ENCODE results near the gene SCAF1. TPM values are rescaled to one million over a fixed set of nuclear protein-coding genes. Genes with fewer than 3 reads are reported as not detected.

SCAF1 gene
- total RNA-seq, 1 experiment from 2014 or later: 103 TPM

DNA sequence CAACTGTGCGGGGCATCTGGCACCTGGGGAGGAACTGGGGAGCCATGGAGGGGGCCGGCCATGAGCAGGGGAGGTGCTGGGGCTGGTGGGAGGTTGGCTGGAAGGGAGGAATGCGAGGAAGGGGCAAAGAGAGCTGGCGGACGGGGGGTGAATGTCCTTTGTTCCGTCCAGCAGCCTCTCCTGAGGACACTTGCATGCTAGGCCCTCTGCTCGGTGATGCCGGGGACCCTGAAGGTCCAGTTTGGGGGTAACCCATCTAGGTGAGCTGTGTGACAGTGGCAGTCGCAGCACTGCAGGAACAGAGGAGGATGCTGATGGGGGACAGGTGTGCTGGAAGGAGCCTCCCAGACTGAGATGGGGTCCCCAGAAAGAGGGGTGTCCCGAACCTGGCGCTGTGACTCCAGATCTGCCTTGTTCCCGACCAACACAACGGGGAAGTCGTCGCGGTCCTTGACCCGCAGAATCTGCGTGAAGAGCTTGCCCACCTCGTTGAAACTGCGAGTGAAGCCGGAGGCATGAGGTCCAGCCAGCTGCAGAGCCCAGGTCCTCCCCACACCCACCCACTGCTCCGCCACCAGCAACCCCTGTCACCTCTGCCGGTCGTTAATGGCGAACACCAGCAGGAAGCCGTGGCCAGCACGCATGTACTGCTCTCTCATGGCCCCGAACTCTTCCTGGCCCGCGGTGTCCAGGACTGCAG is 5.6 kb upstream of the SCAF1 start:
- CTCF ChIA-PET: interaction anchor here (1.4 kb wide), 1 partner anchor 54 kb away, joined by 3 read pairs; the partner anchor contains the start of gene CPT1C

More for the DNA sequence above, 5.6 kb upstream of the SCAF1 start:
- H3K4me1 Mint-ChIP-seq: peaks cover 40% of the 10 kb centered on the region
- POLR2A ChIA-PET: interaction anchor here (1.6 to 2.1 kb wide), 2 partner anchors 25 to 40 kb away, joined by 4 to 5 read pairs; no protein-coding TSS in a partner anchor
- no peak overlapping the region for H3K27ac Mint-ChIP-seq
- no peaks in the 10 kb centered on the region for H3K9me3 Mint-ChIP-seq
- TF ChIP-seq ZNF219 (CRISPR knock-in tag; IDR thresholded peaks at IDR 0.05; ENCODE audit: borderline replicate concordance) (no peak), ETV6 (CRISPR knock-in tag; IDR thresholded peaks at IDR 0.05) (no peak), FOXJ3 (CRISPR knock-in tag; IDR thresholded peaks at IDR 0.05; ENCODE audit: borderline replicate concordance) (no peak), PRRX2 (CRISPR knock-in tag; IDR thresholded peaks at IDR 0.05) (no peak), ZBTB21 (CRISPR knock-in tag; IDR thresholded peaks at IDR 0.05; ENCODE audit: borderline replicate concordance) (no peak), MXD4 (CRISPR knock-in tag; IDR thresholded peaks at IDR 0.05; ENCODE audit: borderline replicate concordance) (no peak), ESRRA (CRISPR knock-in tag; IDR thresholded peaks at IDR 0.05; ENCODE audit: borderline replicate concordance) (no peak), NR3C1 (CRISPR knock-in tag; conservative IDR thresholded peaks at IDR 0.05; ENCODE audit: low read depth) (no peak), KAT7 (CRISPR knock-in tag; IDR thresholded peaks at IDR 0.05; ENCODE audit: borderline replicate concordance) (no peak), ATF1 (CRISPR knock-in tag; IDR thresholded peaks at IDR 0.05) (no peak), ZNF416 (CRISPR knock-in tag; IDR thresholded peaks at IDR 0.05) (no peak), TEAD4 (CRISPR knock-in tag; IDR thresholded peaks at IDR 0.05) (no peak)
- TF ChIP-seq, protein P1, sequence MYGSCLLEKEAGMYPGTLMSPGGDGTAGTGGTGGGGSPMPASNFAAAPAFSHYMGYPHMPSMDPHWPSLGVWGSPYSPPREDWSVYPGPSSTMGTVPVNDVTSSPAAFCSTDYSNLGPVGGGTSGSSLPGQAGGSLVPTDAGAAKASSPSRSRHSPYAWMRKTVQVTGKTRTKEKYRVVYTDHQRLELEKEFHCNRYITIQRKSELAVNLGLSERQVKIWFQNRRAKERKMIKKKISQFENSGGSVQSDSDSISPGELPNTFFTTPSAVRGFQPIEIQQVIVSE (CRISPR knock-in tag; IDR thresholded peaks at IDR 0.05; ENCODE audit: borderline replicate concordance): no peak
- TF ChIP-seq, protein P2, sequence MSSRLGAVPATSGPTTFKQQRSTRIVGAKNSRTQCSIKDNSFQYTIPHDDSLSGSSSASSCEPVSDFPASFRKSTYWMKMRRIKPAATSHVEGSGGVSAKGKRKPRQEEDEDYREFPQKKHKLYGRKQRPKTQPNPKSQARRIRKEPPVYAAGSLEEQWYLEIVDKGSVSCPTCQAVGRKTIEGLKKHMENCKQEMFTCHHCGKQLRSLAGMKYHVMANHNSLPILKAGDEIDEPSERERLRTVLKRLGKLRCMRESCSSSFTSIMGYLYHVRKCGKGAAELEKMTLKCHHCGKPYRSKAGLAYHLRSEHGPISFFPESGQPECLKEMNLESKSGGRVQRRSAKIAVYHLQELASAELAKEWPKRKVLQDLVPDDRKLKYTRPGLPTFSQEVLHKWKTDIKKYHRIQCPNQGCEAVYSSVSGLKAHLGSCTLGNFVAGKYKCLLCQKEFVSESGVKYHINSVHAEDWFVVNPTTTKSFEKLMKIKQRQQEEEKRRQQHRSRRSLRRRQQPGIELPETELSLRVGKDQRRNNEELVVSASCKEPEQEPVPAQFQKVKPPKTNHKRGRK (CRISPR knock-in tag; IDR thresholded peaks at IDR 0.05; ENCODE audit: borderline replicate concordance): no peak
- TF ChIP-seq, protein P3, sequence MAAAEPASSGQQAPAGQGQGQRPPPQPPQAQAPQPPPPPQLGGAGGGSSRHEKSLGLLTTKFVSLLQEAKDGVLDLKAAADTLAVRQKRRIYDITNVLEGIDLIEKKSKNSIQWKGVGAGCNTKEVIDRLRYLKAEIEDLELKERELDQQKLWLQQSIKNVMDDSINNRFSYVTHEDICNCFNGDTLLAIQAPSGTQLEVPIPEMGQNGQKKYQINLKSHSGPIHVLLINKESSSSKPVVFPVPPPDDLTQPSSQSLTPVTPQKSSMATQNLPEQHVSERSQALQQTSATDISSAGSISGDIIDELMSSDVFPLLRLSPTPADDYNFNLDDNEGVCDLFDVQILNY (CRISPR knock-in tag; IDR thresholded peaks at IDR 0.05): no peak
- TF ChIP-seq, protein P4, sequence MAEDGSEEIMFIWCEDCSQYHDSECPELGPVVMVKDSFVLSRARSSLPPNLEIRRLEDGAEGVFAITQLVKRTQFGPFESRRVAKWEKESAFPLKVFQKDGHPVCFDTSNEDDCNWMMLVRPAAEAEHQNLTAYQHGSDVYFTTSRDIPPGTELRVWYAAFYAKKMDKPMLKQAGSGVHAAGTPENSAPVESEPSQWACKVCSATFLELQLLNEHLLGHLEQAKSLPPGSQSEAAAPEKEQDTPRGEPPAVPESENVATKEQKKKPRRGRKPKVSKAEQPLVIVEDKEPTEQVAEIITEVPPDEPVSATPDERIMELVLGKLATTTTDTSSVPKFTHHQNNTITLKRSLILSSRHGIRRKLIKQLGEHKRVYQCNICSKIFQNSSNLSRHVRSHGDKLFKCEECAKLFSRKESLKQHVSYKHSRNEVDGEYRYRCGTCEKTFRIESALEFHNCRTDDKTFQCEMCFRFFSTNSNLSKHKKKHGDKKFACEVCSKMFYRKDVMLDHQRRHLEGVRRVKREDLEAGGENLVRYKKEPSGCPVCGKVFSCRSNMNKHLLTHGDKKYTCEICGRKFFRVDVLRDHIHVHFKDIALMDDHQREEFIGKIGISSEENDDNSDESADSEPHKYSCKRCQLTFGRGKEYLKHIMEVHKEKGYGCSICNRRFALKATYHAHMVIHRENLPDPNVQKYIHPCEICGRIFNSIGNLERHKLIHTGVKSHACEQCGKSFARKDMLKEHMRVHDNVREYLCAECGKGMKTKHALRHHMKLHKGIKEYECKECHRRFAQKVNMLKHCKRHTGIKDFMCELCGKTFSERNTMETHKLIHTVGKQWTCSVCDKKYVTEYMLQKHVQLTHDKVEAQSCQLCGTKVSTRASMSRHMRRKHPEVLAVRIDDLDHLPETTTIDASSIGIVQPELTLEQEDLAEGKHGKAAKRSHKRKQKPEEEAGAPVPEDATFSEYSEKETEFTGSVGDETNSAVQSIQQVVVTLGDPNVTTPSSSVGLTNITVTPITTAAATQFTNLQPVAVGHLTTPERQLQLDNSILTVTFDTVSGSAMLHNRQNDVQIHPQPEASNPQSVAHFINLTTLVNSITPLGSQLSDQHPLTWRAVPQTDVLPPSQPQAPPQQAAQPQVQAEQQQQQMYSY (CRISPR knock-in tag; IDR thresholded peaks at IDR 0.05): no peak
- TF ChIP-seq, protein P5, sequence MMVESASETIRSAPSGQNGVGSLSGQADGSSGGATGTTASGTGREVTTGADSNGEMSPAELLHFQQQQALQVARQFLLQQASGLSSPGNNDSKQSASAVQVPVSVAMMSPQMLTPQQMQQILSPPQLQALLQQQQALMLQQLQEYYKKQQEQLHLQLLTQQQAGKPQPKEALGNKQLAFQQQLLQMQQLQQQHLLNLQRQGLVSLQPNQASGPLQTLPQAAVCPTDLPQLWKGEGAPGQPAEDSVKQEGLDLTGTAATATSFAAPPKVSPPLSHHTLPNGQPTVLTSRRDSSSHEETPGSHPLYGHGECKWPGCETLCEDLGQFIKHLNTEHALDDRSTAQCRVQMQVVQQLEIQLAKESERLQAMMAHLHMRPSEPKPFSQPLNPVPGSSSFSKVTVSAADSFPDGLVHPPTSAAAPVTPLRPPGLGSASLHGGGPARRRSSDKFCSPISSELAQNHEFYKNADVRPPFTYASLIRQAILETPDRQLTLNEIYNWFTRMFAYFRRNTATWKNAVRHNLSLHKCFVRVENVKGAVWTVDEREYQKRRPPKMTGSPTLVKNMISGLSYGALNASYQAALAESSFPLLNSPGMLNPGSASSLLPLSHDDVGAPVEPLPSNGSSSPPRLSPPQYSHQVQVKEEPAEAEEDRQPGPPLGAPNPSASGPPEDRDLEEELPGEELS (CRISPR knock-in tag; IDR thresholded peaks at IDR 0.05): no peak
- TF ChIP-seq, protein P6, sequence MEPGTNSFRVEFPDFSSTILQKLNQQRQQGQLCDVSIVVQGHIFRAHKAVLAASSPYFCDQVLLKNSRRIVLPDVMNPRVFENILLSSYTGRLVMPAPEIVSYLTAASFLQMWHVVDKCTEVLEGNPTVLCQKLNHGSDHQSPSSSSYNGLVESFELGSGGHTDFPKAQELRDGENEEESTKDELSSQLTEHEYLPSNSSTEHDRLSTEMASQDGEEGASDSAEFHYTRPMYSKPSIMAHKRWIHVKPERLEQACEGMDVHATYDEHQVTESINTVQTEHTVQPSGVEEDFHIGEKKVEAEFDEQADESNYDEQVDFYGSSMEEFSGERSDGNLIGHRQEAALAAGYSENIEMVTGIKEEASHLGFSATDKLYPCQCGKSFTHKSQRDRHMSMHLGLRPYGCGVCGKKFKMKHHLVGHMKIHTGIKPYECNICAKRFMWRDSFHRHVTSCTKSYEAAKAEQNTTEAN (CRISPR knock-in tag; IDR thresholded peaks at IDR 0.05): no peak
- TF ChIP-seq, protein P7, sequence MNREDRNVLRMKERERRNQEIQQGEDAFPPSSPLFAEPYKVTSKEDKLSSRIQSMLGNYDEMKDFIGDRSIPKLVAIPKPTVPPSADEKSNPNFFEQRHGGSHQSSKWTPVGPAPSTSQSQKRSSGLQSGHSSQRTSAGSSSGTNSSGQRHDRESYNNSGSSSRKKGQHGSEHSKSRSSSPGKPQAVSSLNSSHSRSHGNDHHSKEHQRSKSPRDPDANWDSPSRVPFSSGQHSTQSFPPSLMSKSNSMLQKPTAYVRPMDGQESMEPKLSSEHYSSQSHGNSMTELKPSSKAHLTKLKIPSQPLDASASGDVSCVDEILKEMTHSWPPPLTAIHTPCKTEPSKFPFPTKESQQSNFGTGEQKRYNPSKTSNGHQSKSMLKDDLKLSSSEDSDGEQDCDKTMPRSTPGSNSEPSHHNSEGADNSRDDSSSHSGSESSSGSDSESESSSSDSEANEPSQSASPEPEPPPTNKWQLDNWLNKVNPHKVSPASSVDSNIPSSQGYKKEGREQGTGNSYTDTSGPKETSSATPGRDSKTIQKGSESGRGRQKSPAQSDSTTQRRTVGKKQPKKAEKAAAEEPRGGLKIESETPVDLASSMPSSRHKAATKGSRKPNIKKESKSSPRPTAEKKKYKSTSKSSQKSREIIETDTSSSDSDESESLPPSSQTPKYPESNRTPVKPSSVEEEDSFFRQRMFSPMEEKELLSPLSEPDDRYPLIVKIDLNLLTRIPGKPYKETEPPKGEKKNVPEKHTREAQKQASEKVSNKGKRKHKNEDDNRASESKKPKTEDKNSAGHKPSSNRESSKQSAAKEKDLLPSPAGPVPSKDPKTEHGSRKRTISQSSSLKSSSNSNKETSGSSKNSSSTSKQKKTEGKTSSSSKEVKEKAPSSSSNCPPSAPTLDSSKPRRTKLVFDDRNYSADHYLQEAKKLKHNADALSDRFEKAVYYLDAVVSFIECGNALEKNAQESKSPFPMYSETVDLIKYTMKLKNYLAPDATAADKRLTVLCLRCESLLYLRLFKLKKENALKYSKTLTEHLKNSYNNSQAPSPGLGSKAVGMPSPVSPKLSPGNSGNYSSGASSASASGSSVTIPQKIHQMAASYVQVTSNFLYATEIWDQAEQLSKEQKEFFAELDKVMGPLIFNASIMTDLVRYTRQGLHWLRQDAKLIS (CRISPR knock-in tag; IDR thresholded peaks at IDR 0.05; ENCODE audit: borderline replicate concordance): no peak
- TF ChIP-seq, protein P8, sequence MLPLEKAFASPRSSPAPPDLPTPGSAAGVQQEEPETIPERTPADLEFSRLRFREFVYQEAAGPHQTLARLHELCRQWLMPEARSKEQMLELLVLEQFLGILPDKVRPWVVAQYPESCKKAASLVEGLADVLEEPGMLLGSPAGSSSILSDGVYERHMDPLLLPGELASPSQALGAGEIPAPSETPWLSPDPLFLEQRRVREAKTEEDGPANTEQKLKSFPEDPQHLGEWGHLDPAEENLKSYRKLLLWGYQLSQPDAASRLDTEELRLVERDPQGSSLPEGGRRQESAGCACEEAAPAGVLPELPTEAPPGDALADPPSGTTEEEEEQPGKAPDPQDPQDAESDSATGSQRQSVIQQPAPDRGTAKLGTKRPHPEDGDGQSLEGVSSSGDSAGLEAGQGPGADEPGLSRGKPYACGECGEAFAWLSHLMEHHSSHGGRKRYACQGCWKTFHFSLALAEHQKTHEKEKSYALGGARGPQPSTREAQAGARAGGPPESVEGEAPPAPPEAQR (CRISPR knock-in tag; IDR thresholded peaks at IDR 0.05): no peak
- peaks cover 36% of the 10 kb centered on the region for H3K27me3 Mint-ChIP-seq (ENCODE audit: low read depth)
- H3K4me3 Mint-ChIP-seq: no peak overlapping the region
- ATAC-seq (no peak), DNase-seq (ENCODE audit: low spot score) (no peak)
- H3K36me3 Mint-ChIP-seq: no peaks in the 10 kb centered on the region
